HG03139 (cell line): ENCODE measurements around the gene CD200R1.

Experiments
- ATAC-seq: cut with Tn5 transposase; IDR thresholded peaks from one replicate; pipeline ENCODE4 v1.9.1; 2021; ENCODE audit not compliant: unreplicated experiment

The CD200R1 gene

GRCh38 chr3:112974894-112975293, at the start of gene CD200R1:
TSS of gene CD200R1 (minus strand) at chr3:112975103. CDS start at chr3:112974857, 246 bp downstream.
- ATAC-seq: no peak

- ATAC-seq: no peak
Measured at GRCh38 chr3:113021471-113021870, 46.6 kb upstream of the CD200R1 start.

GRCh38 chr3:113019182-113020137, 44.6 kb upstream of the CD200R1 start:
- peak; percentile 89 for ATAC-seq

- no peak for ATAC-seq
Measured at GRCh38 chr3:113018536-113019181, 43.8 kb upstream of the CD200R1 start.

GRCh38 chr3:113013593-113013992, 38.7 kb upstream of the CD200R1 start:
- ATAC-seq: no peak

- ATAC-seq: no peak
Measured at GRCh38 chr3:113008117-113008516, 33.2 kb upstream of the CD200R1 start.

- ATAC-seq: no peak
Measured at GRCh38 chr3:113006359-113007056, 31.6 kb upstream of the CD200R1 start.

GRCh38 chr3:113005611-113006010, 30.7 kb upstream of the CD200R1 start:
- ATAC-seq: no peak

GRCh38 chr3:113002679-113003078, 27.8 kb upstream of the CD200R1 start:
- no peak for ATAC-seq

- no peak for ATAC-seq
Measured at GRCh38 chr3:113002037-113002436, 27.1 kb upstream of the CD200R1 start.

- ATAC-seq: no peak
Measured at GRCh38 chr3:113000691-113001090, 25.8 kb upstream of the CD200R1 start.

- no peak for ATAC-seq
Measured at GRCh38 chr3:112995800-112996199, 20.9 kb upstream of the CD200R1 start.

- peak; percentile 95 for ATAC-seq
Measured at GRCh38 chr3:112990672-112991602, 16.0 kb upstream of the CD200R1 start, which contains the start of gene GTPBP8. TSS of gene GTPBP8 (plus strand) at chr3:112990984. CDS start at chr3:112991000, 16 bp downstream.

GRCh38 chr3:112987710-112988334, 12.9 kb upstream of the CD200R1 start:
- no peak for ATAC-seq

- ATAC-seq: no peak
Measured at GRCh38 chr3:112984485-112984884, 9.6 kb upstream of the CD200R1 start.

GRCh38 chr3:112982710-112983109, 7.8 kb upstream of the CD200R1 start:
- no peak for ATAC-seq

- ATAC-seq: no peak
Measured at GRCh38 chr3:112980080-112980479, 5.2 kb upstream of the CD200R1 start.

GRCh38 chr3:112979244-112979832, 4.4 kb upstream of the CD200R1 start:
- ATAC-seq: no peak

GRCh38 chr3:112976953-112977352, 2.0 kb upstream of the CD200R1 start:
- no peak for ATAC-seq
